GM18861 (cell line): Measurements from ENCODE around the gene ZBTB32.
A peak's percentile ranks its signal among the peaks of the same experiment; 100 is the strongest.

ENCODE experiments used
- ATAC-seq: cut with Tn5 transposase; IDR thresholded peaks from one replicate; pipeline ENCODE4 v1.9.1; 2021; ENCODE audit not compliant: unreplicated experiment

Gene ZBTB32

DNA sequence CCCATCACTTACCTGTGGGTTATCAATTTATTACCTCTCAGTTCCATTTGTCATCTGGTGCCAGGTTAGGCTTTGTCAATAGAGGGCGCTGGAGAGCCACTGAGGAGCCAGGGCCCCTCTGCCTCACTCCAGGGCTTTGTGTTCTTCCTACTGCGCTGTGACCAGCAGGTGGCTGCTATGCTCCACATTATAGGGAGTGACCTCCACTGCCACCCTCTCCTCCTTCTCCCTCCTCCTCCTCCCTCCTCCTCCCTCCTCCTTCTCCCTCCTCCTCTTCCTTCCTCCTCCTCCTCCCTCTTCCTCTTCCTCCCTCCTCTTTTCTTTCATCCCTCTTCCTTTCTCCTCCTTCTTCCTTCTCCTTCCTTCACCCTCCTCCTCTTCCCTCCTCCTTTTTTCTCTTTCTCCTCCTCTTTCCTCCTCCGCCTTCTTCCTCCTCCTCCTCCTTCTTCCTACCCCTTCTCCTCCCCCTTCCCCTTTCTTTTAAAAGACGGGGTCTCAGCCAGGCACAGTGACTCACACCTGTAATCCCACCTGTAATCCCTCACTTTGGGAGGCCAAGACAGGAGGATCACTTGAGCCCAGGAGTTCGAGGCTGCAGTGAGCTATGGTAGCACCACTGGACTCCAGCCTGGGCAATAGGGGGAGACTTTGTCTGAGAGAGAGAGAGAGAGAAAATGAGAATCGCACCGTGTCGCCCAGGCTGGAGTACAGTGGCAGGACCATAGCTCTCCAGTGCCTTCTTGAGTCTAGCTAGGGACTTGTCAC lies 10.3 kb upstream of the ZBTB32 start:
- ATAC-seq: peak; percentile 69

DNA sequence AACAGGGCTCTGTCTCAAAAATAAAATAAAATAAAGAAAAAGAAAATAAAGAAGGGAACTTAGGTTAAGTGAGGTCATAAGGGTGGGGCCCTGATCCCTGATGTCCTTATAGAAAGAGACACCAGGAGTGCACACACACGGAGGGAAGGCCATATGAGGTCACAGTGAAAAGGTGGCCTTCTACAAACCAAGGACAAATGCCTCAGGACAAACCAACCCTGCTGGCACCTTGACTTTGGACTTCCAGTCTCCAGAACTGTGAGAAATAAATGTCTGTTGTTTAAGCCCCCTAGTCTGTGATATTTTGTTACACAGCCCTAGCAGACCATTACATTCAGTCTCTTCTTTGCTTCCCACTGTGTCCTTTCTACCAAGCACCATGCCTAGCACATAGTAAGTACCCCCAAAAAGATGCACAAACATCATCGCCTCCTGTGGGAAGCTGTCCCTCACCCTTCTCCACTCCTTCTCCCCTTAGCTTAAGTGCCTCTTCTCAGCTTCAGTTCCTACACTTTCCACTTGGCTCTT lies 8.4 kb upstream of the ZBTB32 start:
- no peak for ATAC-seq

DNA sequence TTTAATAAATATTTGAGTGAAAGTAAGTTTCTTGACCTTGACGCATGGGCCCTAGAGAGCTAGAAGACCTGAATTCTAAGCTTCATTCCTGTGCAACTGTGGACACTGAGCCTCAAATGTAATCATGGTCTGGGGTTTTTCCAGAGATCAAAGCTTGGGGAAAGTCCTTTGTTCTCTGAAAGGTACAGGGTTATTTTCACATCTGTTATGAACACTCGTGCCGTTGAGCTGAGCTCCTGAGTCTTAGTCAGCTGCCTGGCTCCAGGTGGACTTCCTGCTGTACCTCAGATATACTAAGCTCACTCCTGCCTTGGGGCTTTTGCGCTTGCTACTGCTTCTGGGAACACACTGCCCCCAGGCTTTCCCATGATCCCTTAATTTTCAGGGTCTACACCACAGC lies 7.5 kb upstream of the ZBTB32 start:
- no peak for ATAC-seq

DNA sequence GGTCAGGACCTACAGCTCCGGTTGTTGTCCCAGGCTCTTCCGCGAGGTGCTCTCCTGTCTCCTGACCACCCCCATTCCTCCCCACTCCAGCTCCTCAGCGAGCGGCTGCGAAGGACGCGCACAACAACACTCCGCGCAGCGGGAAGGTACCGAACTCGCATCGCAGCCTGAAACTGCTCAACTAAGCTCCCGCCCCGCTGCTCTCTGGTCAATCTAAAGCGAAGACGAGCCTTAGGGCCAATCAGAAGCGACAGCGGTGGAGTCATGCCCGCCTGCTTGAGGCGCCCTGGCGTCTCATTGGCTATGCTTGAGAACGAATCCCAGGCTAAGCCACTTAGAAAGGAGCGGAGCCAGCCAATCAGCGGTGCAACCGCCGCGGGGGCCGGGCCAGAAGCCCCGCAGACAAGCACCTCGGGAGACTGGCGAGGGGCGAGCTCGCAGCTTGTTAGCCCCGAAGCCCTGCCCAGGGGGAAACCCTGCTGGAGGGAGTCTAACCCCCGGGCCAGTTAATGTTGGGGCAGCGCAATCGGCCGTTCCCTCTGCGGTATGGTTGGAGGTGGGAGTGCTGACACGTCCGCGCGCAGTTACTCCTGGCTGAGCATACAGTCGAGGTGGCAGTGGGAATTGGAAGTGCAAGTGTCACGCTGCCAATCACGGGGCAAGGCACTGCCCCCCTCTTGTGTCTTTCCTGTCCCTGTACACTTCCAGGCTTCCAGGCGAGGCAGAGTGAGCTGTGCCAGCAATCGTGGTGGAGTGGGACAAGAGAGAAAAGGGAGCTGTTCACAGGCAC lies 1.9 kb upstream of the ZBTB32 start:
- peak; percentile 95 for ATAC-seq

DNA sequence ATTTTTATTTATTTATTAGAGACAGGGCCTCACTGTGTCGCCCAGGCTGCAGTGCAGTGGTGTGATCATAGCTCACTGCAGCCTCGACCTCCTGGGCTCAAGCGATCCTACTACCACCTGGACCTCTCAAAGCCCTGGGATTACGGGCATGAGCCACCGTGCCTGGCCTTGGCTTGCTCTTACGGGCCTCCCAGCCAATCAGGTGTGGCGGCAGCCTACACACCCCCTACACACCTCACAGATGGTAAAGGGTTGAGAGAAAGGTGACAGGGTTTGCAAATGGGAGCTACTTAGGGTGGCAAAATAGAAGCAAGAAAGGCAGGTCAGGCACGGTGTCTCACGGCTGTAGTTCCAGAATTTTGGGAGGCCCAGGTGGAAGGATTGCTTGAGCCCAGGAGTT lies 1.0 kb upstream of the ZBTB32 start:
- ATAC-seq: no peak

DNA sequence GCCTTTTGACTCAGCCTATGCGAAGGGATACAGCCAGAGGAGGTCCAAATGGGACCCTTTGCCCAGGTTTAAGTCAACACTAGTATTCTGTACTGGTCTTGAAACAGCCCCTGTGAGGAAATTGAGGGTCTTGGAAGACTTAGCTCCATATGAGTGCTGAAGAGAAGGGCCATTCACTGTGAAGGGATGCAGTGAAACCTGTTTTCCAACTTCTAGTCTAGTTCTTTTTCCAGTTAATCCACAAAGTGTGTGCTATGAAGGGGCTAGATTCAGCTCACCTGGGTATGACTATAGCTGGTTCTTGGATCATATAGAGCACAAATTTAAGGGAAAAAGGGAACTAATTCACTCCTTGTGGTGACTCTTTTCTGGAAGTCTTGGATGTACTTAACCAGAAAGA lies 4.0 kb downstream of the ZBTB32 start:
- no peak for ATAC-seq

DNA sequence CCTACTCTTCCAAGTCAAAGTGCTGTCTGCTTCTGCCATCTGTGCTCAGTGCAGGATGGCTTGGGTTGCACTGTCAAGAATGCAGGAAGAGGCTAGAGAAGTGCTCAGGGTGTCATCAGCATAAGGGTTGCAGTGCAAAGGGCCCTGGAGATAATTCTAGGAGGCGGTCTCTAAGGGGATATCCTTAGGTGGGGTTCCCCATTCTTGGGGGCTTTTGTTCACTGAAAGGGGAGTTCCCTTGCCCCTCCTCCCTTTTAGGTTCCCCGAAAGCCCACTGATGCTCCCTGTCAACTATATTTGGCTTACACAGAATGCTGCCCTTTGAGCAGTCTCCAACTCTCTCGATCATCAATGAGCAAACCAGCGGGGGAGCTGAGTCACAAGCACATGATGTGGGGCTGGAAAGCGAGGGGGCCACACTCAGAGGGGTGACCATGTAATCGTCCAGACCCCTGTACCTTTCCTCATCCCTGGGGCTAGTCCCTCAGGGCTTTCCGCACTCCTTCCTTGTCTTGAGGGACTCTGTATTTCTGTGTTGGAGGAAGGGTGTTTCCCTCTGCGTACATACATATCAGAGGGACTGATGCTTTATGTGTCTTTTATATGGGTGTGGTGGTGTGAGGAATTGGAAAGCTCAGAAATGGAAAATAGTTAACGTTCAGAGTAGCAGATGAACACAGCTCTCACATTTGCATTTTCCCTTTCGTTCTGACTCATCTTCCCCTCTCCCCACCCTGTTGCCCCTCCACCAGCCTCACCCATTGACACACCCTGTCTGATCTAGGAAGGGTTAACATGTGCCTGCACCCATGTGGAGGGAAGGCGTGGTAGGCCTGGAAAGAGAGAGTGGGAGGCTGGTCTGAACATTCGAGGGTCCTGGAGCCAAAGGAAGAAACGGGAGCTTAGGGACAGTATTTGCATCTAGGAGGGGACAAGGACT lies 6.7 kb downstream of the ZBTB32 start:
- peak; percentile 26 for ATAC-seq

DNA sequence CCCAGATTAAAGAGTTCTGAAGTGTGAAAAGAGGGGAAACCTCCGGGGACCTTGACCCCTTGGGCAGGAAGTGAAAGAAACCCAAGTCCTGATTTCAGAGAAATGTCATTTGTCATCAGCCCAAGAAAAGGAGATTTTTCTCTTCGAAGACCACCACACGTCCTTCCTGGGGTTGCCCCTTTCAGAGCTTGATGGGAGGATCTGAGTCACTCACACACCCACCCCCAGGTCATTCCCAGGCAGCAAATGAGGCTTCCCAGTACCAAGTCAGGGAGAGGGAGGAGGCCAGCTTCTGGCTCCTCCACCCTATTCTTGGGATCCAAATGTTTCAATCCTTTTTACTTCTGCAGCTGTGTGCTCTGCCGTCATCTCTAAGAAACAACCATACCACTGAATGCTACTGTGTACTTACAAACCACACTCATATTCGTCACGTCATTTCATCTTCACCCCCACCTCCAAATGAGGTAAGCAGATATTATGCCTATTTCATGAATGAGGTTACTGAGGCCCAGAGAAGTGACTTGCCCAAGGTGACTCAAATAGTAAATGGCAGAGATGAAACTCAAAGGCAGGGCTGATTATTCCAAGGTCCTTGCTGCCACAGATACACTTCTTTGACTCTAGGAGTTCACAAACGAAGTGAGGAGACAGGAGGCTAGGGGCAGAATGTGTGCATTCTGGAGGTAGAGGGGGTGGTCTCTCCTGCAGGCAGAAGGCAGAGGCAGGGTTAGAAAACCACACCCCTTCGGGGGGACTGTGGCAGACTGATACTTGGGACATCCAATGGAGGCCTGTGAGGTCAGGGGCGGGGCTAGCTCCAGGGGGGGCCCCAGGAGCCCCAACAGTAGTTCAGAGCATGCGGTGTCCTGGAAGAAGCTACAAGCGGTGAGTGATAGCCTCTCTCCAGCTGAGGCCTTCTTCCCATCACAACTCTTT lies 8.5 kb downstream of the ZBTB32 start:
- no peak for ATAC-seq

DNA sequence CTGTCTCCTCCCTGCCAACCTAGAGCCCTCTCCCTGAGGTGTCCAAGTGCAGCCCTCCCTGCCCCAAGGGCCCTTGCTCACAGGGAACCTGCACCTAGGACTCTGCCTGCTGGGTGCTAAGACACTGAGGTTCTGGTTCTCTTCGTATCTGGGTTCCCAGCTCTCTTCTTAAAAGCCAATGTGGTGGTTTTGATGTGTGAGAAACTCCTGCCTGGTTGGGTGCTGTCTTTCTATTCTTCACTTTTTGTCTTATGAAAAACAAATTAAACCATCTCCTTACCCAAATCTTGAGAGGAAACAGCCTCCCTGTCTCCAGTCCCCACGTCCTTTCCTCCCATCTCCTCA lies 9.1 kb downstream of the ZBTB32 start:
- no peak for ATAC-seq

DNA sequence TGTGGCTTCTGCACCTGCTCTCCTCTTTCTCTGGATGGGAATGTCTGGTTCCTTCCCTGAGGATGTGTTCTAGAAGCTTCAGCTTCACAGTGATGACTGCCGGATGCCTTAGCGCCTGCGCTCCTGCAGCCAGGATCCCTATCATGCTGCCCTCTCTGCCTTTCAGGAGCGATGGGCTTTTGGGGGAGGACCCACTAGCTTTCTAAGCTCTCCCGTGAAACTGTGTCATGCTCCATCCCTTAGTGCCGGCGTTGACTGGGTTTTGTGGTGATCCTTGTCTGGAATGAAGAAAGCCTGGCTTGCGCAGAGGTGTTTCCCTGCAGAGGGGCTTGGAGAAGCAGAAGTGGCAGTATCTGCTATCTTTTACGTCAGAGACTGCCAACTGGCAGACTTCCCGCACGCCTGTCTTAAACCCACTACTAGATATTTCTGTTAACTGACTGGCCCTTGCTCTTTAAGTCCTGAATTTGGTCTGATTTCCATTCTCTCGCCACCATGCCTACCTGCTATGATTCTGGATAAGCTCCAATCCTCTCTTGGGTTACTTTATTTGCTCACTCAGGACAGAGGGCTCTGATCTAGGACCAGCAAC lies 9.6 kb downstream of the ZBTB32 start:
- no peak for ATAC-seq

DNA sequence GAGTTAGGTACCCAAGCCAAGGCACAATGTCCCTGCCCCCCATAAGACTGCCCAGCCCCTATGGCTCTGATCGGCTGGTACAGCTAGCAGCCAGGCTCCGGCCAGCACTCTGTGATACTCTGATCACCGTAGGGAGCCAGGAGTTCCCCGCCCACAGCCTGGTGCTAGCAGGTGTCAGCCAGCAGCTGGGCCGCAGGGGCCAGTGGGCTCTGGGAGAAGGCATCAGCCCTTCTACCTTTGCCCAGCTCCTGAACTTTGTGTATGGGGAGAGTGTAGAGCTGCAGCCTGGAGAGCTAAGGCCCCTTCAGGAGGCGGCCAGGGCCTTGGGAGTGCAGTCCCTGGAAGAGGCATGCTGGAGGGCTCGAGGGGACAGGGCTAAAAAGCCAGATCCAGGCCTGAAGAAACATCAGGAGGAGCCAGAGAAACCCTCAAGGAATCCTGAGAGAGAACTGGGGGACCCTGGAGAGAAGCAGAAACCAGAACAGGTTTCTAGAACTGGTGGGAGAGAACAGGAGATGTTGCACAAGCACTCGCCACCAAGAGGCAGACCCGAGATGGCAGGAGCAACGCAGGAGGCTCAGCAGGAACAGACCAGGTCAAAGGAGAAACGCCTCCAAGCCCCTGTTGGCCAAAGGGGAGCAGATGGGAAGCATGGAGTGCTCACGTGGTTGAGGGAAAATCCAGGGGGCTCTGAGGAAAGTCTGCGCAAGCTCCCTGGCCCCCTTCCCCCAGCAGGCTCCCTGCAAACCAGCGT lies 10.4 kb downstream of the ZBTB32 start:
- no peak for ATAC-seq

DNA sequence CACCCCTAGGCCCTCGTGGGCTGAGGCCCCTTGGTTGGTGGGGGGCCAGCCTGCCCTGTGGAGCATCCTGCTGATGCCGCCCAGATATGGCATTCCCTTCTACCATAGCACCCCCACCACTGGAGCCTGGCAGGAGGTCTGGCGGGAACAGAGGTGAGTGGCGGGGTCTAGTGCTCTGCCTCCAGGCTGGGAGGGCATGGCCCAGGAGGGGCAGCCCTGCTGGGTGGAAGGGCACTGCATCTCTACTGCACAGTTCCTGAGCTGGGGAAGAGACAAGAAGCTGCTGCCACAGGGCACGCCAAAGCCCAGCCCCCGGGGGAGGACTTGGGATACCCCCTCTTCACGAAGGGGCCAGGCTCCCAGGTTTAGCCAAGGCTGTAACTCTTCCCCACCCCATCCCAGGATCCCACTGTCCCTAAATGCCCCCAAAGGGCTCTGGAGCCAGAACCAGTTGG lies 11.0 kb downstream of the ZBTB32 start:
- no peak for ATAC-seq

DNA sequence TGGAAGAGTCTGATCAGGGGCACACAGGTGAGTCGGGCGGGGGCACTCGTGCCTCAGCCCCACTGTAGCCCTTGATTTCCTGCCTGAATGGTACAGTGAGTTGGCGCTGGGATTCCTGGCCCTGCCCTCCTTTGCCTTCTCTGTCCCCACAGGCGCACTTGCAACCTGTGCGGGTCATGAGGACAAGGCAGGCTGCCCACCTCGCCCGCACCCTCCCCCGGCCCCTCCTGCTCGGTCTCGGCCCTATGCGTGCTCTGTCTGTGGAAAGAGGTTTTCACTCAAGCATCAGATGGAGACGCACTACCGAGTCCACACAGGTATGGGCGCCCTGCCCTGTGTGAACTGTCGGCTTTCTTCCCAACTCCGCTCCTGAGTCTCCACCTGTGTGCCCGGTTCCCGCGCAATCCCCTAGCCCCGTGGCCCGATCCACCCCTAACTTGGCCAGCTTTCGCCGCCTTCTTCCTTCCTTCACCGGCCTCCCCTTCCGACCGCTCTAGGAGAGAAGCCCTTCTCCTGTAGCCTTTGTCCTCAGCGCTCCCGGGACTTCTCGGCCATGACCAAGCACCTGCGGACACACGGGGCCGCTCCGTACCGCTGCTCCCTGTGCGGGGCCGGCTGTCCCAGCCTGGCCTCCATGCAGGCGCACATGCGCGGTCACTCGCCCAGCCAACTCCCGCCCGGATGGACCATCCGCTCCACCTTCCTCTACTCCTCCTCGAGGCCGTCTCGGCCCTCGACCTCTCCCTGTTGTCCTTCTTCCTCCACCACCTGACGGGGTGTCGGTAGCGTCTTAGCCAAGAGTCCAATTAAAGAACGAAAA lies 11.8 kb downstream of the ZBTB32 start:
- no peak for ATAC-seq

DNA sequence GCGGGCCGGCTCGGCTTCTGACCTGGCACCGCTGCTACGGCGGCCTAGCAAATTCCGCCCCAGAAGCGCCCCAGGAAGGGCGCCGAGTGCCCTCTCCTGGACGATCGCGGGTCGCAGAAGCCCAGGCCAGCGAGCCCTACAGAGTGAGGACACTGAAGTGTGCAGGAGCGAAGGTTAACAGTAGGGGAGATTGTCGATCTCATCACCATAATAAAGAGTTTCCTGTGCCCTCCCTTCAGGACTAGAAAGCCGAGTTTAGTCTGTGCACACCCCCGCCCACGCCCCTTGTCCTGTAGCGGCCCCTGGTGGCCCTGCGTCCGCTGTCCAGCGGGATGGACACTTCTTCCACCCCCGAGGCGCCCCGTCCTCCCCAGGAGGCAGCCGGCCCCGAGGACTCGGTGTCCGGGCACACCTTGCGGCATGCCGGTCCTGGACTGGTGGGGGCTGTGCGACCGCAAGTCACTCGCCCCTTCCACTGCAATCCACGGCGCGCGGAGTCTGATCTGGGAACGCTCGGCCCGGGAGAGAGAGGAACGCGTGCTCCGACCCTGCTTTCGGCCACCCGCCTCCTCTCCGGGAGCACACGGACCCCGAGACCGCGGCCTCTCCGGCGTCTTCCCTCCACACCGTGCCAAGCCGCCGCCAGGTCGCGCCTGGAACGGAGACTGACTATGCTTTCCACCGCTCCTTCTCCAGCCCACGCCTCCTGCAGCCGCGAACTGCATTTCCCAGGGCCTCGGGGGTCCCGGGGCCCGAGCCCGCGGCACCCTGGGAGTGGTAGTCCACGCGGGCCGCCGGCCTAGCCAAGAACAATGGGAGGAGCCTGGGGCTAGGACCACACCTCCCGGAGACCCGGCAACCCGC lies 12.7 kb downstream of the ZBTB32 start:
- peak; percentile 51 for ATAC-seq

DNA sequence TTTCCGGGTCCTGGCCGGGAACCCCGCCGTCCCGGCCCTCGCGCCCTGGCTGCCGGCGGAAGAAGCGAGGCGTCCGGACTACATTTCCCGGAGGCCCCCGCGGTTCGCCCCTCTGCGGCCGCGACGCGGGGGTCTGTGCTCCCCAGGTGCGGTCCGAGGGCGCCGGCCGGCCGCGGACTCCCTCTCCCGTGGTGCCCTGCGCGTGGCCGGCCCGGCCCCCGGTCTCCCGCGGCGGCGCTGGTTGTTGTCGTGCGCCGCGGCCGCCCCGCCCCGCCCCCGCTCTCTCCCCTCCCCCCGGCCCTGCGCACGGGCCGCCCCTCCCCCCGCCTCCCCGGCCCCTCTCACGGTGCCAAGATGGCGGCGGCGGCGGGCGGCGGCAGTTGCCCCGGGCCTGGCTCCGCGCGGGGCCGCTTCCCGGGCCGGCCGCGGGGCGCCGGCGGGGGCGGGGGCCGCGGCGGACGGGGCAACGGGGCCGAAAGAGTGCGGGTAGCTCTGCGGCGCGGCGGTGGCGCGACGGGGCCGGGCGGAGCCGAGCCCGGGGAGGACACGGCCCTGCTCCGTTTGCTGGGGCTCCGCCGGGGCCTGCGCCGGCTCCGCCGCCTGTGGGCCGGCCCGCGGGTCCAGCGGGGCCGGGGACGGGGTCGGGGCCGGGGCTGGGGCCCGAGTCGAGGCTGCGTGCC lies 13.4 kb downstream of the ZBTB32 start, which contains the start of gene KMT2B:
TSS of gene KMT2B (plus strand) at position 339 of the 680 bp plus-strand sequence. CDS start at position 355, 16 bp downstream.
- no peak for ATAC-seq

DNA sequence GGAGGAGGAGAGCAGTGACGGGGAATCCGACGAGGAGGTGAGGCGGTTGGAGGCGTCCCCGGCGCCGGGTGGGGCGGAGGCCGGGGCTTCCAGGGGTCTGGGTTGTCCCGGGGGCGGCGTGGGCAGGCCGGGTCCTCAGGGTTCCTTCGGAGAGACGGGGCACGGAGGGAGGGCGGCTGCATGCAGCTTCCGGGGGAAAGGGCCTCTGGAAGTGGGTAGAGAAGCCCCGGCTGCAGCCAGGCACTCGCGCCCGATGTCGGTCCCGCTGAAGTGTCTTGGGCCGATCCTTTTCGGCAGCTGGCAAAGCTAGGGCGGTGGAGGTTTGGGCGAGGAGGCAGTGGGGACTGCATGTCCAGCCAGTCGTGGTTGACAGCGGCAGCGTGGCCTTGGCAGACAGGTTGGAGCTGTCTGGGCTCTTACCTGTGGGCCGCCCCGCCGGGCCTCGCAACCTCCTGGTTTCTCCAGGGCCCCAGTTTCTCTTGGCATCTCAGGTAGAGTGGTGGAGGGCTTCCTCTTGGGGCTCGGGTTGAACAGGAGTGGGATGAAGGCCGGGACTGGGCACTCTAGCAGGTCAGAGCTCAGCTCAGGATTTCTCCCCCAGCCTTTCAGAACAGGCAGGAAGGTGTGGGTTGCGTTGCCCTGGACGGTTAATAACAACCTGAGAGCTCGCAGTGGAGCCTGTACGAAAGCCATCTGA lies 14.1 kb downstream of the ZBTB32 start:
- no peak for ATAC-seq
